GM19455 (cell line): ENCODE data around the gene IL2RA.
A peak's percentile ranks its signal among the peaks of the same experiment; 100 is the strongest.

Source experiments
- ATAC-seq: cut with Tn5 transposase; IDR thresholded peaks from one replicate; pipeline ENCODE4 v1.9.1; 2021; ENCODE audit not compliant: unreplicated experiment

The IL2RA gene

DNA sequence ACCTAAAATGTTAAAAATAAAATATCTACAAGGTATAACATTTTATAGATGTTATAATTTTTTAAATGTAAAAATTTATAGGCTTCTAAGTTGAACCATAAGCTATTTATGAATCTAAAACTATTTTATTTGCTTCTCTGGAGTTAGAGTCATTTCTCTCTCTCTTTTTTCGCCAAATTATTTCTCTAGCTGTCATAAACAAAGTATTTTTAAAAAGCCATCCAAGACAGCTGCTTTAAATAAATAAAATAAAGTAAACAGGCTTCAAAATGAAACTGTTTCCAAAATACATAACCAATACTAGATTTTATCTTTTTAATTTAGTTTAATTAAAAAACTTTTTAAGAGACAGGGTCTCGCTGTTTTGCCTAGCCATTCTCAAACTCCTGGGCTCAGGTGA, 72.4 kb downstream of the IL2RA start:
- no peak for ATAC-seq

DNA sequence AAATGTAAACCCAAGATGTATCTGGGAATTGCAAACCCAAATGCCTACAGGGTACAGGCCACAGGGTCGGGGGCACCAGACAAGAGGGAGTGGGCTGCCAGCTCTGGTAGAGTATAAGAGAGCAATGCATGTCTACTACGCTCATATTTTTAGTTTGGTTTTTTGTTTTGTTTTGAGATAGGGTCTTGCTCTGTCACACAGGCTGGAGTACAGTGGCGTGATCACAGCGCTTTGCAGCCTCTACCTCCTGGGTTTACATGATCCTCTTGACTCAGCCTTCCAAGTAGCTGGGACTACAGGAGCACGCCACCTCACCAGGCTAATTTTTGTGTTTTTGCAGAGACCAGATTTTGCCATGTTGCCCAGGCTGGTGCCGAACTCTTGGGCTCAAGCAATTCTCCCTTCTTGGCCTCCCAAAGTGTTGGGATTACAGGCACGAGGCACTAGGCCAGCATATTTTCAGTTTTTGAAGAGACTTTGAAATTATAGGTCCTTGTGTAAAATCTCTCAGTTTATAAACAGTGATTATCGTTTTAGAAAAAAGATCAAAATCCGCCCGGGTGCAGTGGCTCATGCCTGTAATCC, 73.7 kb downstream of the IL2RA start:
- no peak for ATAC-seq

DNA sequence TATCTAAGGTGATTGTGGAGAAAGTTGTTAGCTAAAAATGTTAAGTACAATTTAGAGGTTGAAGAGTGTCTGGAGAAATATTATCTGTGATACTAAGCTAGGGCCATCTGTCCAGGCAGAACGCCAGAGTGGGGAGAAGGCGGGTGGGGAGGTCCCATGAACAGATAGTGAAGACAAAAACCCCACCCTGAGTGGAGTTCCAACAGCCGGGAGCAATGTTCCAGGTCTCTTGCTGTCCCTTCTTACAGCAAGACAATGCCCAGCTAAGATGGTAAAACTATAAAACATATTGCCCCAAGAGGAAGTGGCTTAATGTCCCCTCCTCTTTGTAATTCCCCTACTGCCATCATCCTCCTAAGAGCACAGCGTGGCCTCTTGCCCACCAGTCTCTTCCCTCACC, 74.4 kb downstream of the IL2RA start:
- no peak for ATAC-seq

DNA sequence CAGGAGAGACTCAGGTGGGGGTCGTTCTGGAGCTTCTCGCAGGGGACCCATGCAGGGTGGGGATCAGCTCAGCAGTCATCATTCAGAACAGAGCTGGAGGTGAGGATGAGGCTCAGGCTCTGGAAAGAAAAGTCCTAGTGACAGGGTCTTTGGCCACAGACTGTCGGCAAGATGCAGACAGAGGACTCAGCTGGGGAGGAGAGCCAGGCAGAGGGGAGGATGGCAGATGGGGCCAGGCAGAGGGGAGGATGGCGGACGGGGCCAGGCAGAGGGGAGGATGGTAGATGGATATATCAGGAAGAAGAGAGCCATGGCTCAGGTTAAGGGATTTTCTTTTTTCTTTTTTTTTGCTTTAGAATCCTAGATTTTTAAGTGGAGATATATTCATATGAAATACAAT, 77.1 kb downstream of the IL2RA start:
- ATAC-seq, result no peak

DNA sequence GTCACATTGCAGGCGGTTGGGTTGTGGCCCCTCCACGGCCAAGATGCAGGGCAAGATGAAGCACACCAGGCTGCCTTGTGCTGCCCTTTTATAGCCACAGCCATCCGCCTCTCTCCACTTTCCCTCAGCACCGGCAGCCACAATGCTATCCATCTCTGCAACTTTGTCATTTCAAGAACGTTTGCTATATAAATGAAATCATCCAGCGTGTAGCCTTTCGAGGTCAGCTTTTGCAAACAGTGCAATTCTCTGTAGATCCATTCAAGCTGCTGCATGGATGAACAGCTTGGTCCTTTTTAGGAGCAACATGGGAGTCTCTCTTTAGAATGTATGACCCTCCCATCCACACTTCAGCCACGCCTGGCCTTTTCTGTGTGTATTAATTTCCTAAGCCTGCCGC, 78.4 kb downstream of the IL2RA start:
- ATAC-seq, result no peak

DNA sequence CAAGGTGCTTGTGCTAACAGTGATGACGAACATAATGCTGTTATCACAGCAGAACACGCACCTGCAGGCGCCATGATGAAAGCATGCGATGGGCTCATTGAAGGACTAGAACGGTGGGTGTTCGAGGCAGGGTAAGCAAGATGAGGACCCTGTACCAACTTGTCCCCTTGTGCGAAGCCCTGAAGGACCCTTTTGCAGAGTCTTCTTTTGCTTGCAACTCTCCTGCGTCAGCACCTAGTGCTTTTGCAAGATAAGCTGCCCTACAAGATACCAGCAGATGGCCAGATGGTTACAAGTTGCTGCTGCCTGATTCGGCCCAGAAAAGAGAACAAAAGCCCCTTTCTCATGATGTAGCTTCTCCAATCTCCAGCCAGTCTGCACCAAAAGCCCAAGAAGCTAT, 80.6 kb downstream of the IL2RA start:
- ATAC-seq, result no peak

GRCh38 chr10:5978230-5978489, 84.0 kb downstream of the IL2RA start:
- no peak for ATAC-seq

DNA sequence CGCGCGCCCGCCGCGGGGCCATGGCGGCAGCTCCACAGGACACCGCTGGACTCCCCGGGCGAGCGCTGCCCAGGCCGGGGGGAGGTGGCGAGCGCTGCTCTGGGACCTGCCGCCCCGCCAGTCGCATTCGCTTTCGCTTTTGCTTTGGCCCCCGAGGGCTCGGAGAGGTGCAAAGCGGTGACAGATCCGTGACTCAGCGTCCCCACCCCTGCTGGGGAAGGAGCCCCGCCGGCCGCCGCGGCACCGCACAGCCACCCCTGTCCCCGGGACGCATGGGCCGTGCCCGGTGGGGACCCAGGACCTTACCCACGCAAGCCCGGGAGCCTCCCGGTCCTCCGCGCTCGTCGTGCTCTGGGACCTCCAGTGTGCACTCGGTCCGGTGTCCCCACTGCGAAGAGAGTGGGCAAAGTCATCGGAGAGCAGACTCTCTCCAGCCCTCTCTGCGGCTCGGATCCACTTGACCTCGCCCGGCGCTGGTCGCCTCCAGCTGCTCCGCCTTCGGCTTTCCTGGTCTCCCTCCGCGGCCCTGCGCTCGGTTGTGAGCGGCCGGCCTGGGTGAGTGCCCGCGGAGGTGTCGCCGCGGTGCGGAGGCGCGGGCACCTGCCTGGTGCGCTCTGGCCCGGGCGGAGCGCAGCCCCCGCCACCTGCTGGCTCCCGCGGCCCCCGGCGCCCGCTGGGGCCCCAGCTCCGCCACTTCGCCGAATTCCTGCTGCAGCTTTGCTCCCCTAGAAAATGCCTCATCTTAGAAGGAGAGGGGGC, 84.5 kb downstream of the IL2RA start, which contains the start of gene IL15RA:
TSS of gene IL15RA (minus strand) at position 73 of the 759 bp plus-strand sequence. CDS start at position 22, 51 bp downstream.
- ATAC-seq, result peak; percentile 77

- peak; percentile 27 for ATAC-seq
These were observed 85.4 kb downstream of the IL2RA start for GRCh38 chr10:5976512-5977470.

GRCh38 chr10:5975641-5976473, 86.3 kb downstream of the IL2RA start:
- ATAC-seq, result peak; percentile 32

DNA sequence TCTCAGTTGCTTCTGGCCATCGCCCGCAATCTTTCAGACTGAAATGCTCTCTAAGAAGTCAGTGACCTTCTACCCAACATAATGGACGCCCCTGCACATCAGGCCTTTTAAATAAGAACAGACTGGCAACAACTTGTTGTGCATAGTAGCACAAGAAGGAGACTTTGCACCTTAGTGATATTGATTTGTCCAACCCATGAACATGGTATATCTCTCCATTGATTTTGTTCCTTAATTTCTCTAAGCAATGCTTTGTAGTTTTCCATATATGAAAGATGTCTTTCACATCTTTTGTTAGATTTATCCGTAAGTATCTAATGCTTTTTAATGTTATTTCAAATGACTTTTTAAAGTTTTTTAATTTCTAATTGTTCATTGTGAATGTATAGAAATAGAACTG, 89.1 kb downstream of the IL2RA start:
- ATAC-seq, result no peak

GRCh38 chr10:5971886-5972285, 90.3 kb downstream of the IL2RA start:
- ATAC-seq, result no peak

DNA sequence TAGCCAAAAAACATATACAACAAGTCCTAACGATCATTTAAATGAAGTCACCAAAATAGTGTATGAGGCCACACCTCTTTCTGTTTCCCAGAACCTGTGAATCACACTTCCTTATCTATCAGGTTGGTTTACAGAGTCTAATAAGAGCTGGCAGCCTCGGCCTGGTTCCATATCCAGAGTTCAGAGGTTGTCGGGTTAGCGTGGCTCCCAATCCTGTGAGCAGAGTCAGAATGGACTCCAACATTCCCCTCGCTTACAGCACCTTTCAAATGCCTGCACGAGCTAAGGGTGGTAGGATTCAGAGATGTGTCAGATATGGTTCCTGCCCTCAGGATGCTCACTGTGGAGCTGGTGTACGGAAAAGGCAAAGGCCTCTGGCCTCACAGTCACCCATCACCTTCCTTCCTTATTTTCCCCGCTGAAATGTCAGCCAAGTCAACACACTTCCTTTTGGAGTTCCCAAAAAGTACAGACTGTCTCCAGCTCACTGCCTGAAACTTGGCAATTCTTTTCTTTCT, 90.8 kb downstream of the IL2RA start:
- peak; percentile 55 for ATAC-seq

DNA sequence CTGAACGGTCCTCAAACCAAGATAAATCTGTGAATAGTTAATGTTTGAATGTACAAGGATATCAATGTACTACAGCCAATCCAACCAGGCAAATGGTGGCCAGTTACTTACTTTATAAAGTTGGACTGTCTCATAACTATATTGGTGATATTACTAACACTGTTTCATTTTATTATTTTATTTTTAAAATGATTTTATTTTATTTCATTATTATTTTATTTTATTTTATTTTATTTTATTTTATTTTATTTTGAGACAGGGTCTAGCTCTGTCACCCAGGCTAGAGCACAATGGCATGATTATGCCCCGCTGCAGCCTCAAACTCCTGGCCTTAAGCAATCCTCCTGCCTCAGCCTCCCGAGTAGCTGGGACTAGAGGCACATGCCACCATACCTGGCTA, 91.6 kb downstream of the IL2RA start:
- no peak for ATAC-seq

DNA sequence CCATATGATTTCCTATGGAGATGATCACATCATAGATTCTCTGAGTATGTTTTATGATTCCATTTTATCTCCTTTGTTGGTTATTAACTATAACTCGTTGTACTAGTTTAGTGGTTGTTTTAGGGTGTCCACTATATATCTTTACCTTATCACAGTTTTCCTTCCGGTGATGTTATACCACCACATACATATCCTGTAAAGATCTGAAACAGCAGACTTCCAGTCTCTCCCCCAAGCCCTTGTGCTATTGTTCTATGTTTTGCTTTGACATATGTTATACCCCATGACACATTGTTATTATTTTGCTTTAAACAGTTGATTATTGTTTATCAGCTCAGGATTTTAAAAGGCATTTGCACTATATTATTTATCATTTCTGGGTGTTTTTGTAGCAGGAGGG, 92.1 kb downstream of the IL2RA start:
- ATAC-seq, result no peak

GRCh38 chr10:5968681-5969453, 93.3 kb downstream of the IL2RA start:
- ATAC-seq, result no peak

GRCh38 chr10:5968037-5968680, 94.0 kb downstream of the IL2RA start:
- ATAC-seq, result no peak

DNA sequence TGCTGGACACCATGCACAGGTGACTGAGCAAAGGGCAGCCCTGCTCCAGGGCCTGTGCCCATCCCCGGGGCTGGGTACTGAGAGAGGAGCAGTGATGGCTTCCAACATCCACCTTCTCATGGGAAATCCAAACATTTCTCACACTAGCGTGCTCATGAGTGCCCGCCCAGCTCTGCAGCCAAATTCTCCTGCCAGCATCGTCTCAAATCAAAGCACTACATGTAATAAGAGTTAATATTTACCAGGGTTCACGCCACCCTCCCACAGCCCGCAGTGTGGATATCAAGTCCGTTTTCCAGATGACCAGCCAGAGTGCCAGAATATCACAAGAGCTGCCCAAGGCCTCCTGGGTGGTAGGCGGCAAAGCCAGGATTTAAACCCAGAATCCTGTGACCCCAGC, 96.9 kb downstream of the IL2RA start:
- no peak for ATAC-seq

DNA sequence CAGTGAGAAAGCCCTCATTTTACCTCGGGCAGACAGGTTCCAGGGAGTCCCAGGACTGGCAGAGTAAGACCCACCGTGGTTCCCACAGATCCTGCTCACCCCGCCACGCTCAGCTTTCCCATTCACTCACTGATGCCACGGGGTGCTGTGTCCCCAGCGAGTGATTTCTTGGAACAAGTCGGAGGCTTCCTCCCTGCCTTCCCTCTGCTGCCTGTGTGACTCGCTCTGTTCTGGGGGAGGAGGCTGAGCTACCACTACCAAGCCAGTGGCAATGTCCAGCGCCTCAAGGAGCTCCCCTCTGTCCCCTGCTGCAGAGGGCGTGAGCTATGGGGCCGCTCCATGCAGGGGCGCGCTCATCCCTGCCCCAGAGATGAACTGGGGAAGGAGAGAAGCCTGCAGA, 97.4 kb downstream of the IL2RA start:
- ATAC-seq, result no peak

DNA sequence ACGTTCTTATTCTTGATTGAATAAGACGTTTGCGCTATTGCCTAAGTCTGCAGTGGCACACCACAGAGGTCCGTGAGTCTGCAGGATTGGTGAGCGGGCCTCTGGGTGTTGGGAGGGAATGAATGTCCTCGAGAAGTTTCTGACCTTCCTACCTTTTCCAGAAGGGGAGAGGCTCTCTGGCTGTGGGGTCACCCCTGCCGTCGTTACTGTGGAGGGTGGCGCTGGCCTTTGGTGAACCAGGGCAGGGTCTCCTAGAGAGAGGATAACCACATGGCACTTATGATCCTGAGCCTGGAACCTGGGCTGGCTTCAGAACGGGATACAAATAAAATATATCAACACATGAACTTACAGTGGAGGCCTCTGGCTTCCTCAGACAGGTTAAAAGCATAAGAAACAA, 98.6 kb downstream of the IL2RA start:
- no peak for ATAC-seq
